Breast epithelium (tissue), 4 donors: ENCODE measurements around the gene MYO1B. TPM values are rescaled to one million over a fixed set of nuclear protein-coding genes. Genes with fewer than 3 reads are reported as not detected.
"Not testable (repeated sequence)": the region's sequence is repeated elsewhere in the genome, so short reads cannot be mapped to it uniquely, and the experiment has no call there.

Experiments used
- DNase-seq, 2 donors: peaks; one replicate each; pipeline ENCODE4 v3.0.0-alpha.2; 2019; ENCODE audit warnings: low spot score in 2 of 2
- H3K27ac ChIP-seq, 2 donors: fragments of 200-600 bp; sonication (generic) in 1 of 2; one replicate each; pipeline ENCODE4 v1.5.1; 2016 to 2019; ENCODE audit warnings: mild to moderate bottlenecking in 1 of 2
- H3K27me3 ChIP-seq, 2 donors: fragments of 200-600 bp; sonication (generic) in 1 of 2; one replicate each; pipeline versions ENCODE4 v1.5.1 to v1.6.0; 2017 to 2019; ENCODE audit warnings: control low read depth in 1 of 2, mild to moderate bottlenecking in 1 of 2
- H3K36me3 ChIP-seq: fragments of 200-600 bp; one replicate; pipeline ENCODE4 v1.5.1; 2019
- H3K4me1 ChIP-seq, 2 donors: fragments of 200-600 bp; sonication (generic); one replicate each; pipeline ENCODE4 v1.5.1; 2016 to 2019; ENCODE audit warnings: control low read depth in 1 of 2
- H3K4me3 ChIP-seq, 3 donors: fragments of 200-600 bp; sonication (generic); 1 replicate in 2 of 3; 2 replicates in 1 of 3; pipeline ENCODE4 v1.5.1; 2016 to 2019; ENCODE audit warnings: mild to moderate bottlenecking in 3 of 3, moderate library complexity in 2 of 3
- H3K9me3 ChIP-seq, 2 donors: fragments of 200-600 bp; sonication (generic) in 1 of 2; one replicate each; pipeline ENCODE4 v1.5.1; 2016 to 2019; ENCODE audit warnings: control low read depth in 1 of 2
- CTCF ChIP-seq, 3 donors: fragments of 450-650 bp; IDR thresholded peaks; one replicate each; pipeline ENCODE4 v1.5.1; 2016 to 2017; ENCODE audit warnings: antibody characterized with exemption in 3 of 3, mild to moderate bottlenecking in 3 of 3, moderate library complexity in 3 of 3
- POLR2A ChIP-seq: fragments of 450-650 bp; IDR thresholded peaks from one replicate; pipeline ENCODE4 v1.6.1; 2016; ENCODE audit warnings: antibody characterized with exemption, mild to moderate bottlenecking, moderate library complexity
- POLR2AphosphoS5 ChIP-seq, 3 donors: sonication (generic); formaldehyde crosslinking; IDR thresholded peaks; one replicate each; pipeline ENCODE4 v1.6.1; 2017; ENCODE audit warnings: antibody characterized with exemption in 3 of 3
- intact Hi-C: fragments of 100-400 bp; cut with DNase I; formaldehyde crosslinking; loops from one replicate; pipeline ENCODE4 v1.15.1; 2023; ENCODE audit warnings: low total_unique reads
- total RNA-seq, 3 donors: library from RNA; depleted of rRNA; stranded (reverse); fragments of >200 nt; gene quantifications; one replicate each; pipeline ENCODE4 v1.1.0, GENCODE V29; 2016

Gene MYO1B
- total RNA-seq, 3 donors from 2014 or later, result 34.1 to 73.9 (median 63.9) TPM

- H3K27ac ChIP-seq, result no peak overlapping the region
- intact Hi-C loops, result no loop called here
Observed at GRCh38 chr2:191443446-191443845, 198.2 kb downstream of the MYO1B start.

GRCh38 chr2:191446910-191447309 is 201.7 kb downstream of the MYO1B start:
- no peak for TF ChIP-seq POLR2AphosphoS5 (IDR thresholded peaks at IDR 0.05)
- TF ChIP-seq CTCF (IDR thresholded peaks at IDR 0.05), result no peak
- no peak for TF ChIP-seq POLR2A
- no peak overlapping the region for H3K4me3 ChIP-seq
- no peaks in the 10 kb centered on the region for H3K36me3 ChIP-seq
- no peak overlapping the region for H3K27ac ChIP-seq
- H3K27me3 ChIP-seq, result no peaks in the 10 kb centered on the region
- intact Hi-C loops, result no loop called here
- H3K9me3 ChIP-seq, result no peaks in the 10 kb centered on the region
- no peaks in the 10 kb centered on the region for H3K4me1 ChIP-seq
- DNase-seq, result no peak

More at GRCh38 chr2:191443446-191443845, 198.2 kb downstream of the MYO1B start:
- Histone ChIP-seq H3K4me3 (no peak overlapping the region), H3K4me1 (no peaks in the 10 kb centered on the region), H3K27me3 (no peaks in the 10 kb centered on the region), H3K9me3 (no peaks in the 10 kb centered on the region), H3K36me3 (no peaks in the 10 kb centered on the region)
- no peak for DNase-seq
- TF ChIP-seq POLR2AphosphoS5 (IDR thresholded peaks at IDR 0.05), result no peak
- TF ChIP-seq POLR2A, result no peak
- TF ChIP-seq CTCF (IDR thresholded peaks at IDR 0.05), result no peak

GRCh38 chr2:191451116-191451515 is 205.9 kb downstream of the MYO1B start:
- Histone ChIP-seq H3K27ac (no peak overlapping the region), H3K27me3 (no peaks in the 10 kb centered on the region), H3K9me3 (no peaks in the 10 kb centered on the region), H3K4me1 (no peaks in the 10 kb centered on the region), H3K36me3 (no peaks in the 10 kb centered on the region), H3K4me3 (no peak overlapping the region)
- no peak for DNase-seq
- TF ChIP-seq CTCF (IDR thresholded peaks at IDR 0.05) (no peak), POLR2A (no peak), POLR2AphosphoS5 (IDR thresholded peaks at IDR 0.05) (no peak)
- intact Hi-C loops, result no loop called here

- TF ChIP-seq POLR2AphosphoS5 (IDR thresholded peaks at IDR 0.05) (no peak), CTCF (IDR thresholded peaks at IDR 0.05) (no peak), POLR2A (no peak)
- H3K27me3 ChIP-seq, result no peaks in the 10 kb centered on the region
- H3K4me1 ChIP-seq, result no peaks in the 10 kb centered on the region
- no peaks in the 10 kb centered on the region for H3K9me3 ChIP-seq
- intact Hi-C loops, result no loop called here
- no peaks in the 10 kb centered on the region for H3K36me3 ChIP-seq
- DNase-seq, result no peak
- no peak overlapping the region for H3K27ac ChIP-seq
- no peak overlapping the region for H3K4me3 ChIP-seq
Observed at GRCh38 chr2:191452065-191452464, 206.9 kb downstream of the MYO1B start.

- Histone ChIP-seq H3K27ac (no peak overlapping the region), H3K4me1 (no peaks in the 10 kb centered on the region), H3K36me3 (no peaks in the 10 kb centered on the region), H3K27me3 (no peaks in the 10 kb centered on the region), H3K9me3 (no peaks in the 10 kb centered on the region), H3K4me3 (no peak overlapping the region)
- no peak for DNase-seq
- intact Hi-C loops, result no loop called here
- no peak for TF ChIP-seq POLR2AphosphoS5 (IDR thresholded peaks at IDR 0.05)
- TF ChIP-seq CTCF (IDR thresholded peaks at IDR 0.05), result no peak
- no peak for TF ChIP-seq POLR2A
Observed at GRCh38 chr2:191453761-191454160, 208.6 kb downstream of the MYO1B start.

GRCh38 chr2:191456506-191456905 is 211.3 kb downstream of the MYO1B start:
- H3K36me3 ChIP-seq, H3K4me1 ChIP-seq, H3K27me3 ChIP-seq, H3K4me3 ChIP-seq, DNase-seq, H3K27ac ChIP-seq, H3K9me3 ChIP-seq, intact Hi-C loops: not testable (repeated sequence)
